Type B pancreatic cell (in vitro differentiated cells): ENCODE measurements around the gene ZRANB3. TPM values are rescaled to one million over a fixed set of nuclear protein-coding genes. Genes with fewer than 3 reads are reported as not detected.

Experiments used
- DNase-seq: peaks from one replicate; pipeline ENCODE4 v3.0.0; 2021; ENCODE audit warnings: mixed read lengths; ENCODE audit not compliant: unreplicated experiment; ENCODE audit errors: extremely low spot score
- H3K27ac Mint-ChIP-seq: 2 replicates; pipeline ENCODE4 v1.8.0; 2021; ENCODE audit warnings: mild to moderate bottlenecking, mixed read lengths
- H3K27me3 Mint-ChIP-seq: 2 replicates; pipeline ENCODE4 v1.8.0; 2021; ENCODE audit warnings: mixed read lengths
- H3K36me3 Mint-ChIP-seq: 2 replicates; pipeline ENCODE4 v1.8.0; 2021; ENCODE audit warnings: mixed read lengths
- H3K4me1 Mint-ChIP-seq: one replicate; pipeline ENCODE4 v1.8.0; 2021; ENCODE audit warnings: mixed read lengths; ENCODE audit not compliant: unreplicated experiment
- H3K4me3 Mint-ChIP-seq: 2 replicates; pipeline ENCODE4 v1.8.0; 2021; ENCODE audit warnings: mild to moderate bottlenecking, mixed read lengths
- H3K9me3 Mint-ChIP-seq: 2 replicates; pipeline ENCODE4 v1.8.0; 2021; ENCODE audit warnings: mixed read lengths
- total RNA-seq: library from RNA; stranded (reverse); gene quantifications from 2 replicates; pipeline ENCODE4 v1.2.1, GENCODE V29; 2021; ENCODE audit warnings: low replicate concordance
- TF ChIP-seq, protein P1 (sequence below): fragments of 200-600 bp; sonication (generic); conservative IDR thresholded peaks from 2 replicates; pipeline ENCODE4 v1.5.0; 2021; ENCODE audit warnings: antibody characterized with exemption, mild to moderate bottlenecking

The ZRANB3 gene
- total RNA-seq, 1 donor from 2014 or later: 15.8 TPM

DNA sequence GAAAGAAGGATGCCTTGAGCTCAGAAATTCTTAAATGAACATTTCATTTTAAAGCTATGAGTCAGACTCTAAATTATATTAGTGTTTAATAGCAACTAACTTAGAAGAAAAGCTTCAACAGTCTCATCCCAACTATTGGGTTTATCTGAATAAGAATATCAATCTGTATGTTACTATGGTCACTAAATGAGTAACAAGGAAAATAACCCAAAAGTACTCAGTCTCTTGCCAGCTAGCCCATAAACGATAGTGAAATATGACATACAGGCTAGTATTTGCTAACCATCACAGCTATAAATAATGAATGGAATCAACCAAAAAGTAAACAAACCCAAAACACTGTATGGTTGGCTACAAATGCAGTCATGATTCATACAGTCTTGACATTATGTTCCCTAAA is 304.1 kb downstream of the ZRANB3 start:
- no peak for DNase-seq
- TF ChIP-seq, protein P1, sequence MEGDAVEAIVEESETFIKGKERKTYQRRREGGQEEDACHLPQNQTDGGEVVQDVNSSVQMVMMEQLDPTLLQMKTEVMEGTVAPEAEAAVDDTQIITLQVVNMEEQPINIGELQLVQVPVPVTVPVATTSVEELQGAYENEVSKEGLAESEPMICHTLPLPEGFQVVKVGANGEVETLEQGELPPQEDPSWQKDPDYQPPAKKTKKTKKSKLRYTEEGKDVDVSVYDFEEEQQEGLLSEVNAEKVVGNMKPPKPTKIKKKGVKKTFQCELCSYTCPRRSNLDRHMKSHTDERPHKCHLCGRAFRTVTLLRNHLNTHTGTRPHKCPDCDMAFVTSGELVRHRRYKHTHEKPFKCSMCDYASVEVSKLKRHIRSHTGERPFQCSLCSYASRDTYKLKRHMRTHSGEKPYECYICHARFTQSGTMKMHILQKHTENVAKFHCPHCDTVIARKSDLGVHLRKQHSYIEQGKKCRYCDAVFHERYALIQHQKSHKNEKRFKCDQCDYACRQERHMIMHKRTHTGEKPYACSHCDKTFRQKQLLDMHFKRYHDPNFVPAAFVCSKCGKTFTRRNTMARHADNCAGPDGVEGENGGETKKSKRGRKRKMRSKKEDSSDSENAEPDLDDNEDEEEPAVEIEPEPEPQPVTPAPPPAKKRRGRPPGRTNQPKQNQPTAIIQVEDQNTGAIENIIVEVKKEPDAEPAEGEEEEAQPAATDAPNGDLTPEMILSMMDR: no peak
- Mint-ChIP-seq H3K4me3 (no peak overlapping the region), H3K36me3 (peaks cover 12% of the 10 kb centered on the region), H3K9me3 (no peaks in the 10 kb centered on the region), H3K27ac (no peak overlapping the region), H3K27me3 (no peaks in the 10 kb centered on the region), H3K4me1 (no peaks in the 10 kb centered on the region)

DNA sequence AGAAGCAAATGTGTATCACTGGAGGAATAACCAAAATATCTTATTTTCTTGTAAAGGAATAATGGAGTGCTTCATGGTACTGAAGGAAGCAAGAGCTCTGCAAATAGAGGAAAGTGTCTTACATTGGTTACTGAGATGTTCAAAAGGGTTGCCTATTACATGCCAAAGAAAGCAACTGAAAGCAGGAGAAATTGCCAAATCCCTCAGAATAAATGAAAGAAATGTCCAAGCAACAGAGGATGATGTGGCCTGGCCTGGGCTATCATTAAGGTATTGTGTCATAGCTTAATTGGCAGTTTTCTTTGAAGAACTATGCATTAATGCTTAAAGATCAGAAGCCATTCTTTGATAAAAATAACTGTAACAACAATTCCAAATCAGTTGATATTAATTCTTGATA is 305.2 kb downstream of the ZRANB3 start:
- TF ChIP-seq, protein P1: no peak
- DNase-seq: no peak
- peaks cover 12% of the 10 kb centered on the region for H3K36me3 Mint-ChIP-seq
- H3K9me3 Mint-ChIP-seq: no peaks in the 10 kb centered on the region
- H3K4me3 Mint-ChIP-seq: no peak overlapping the region
- H3K4me1 Mint-ChIP-seq: no peaks in the 10 kb centered on the region
- H3K27ac Mint-ChIP-seq: no peak overlapping the region
- H3K27me3 Mint-ChIP-seq: no peaks in the 10 kb centered on the region

DNA sequence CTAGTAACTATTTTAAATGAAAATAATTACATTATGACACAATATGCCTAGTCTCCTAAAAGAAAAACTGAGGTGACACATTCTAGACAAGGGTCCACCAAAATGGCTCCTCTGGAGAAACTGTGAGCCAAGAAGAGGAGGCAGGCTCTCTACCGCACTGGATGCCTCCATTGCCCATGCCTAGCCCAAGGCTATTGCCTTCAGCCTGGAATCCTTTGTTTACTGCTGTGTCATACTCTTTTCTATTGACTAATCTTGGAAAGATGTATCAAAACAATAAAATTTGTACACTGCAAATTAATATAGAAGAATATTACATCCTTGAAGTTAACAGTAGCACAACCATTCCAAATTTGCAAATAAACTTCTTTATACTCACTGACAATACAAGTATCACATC is 311.8 kb downstream of the ZRANB3 start:
- no peaks in the 10 kb centered on the region for H3K4me1 Mint-ChIP-seq
- H3K27ac Mint-ChIP-seq: no peak overlapping the region
- peaks cover 4% of the 10 kb centered on the region for H3K36me3 Mint-ChIP-seq
- TF ChIP-seq, protein P1: no peak
- no peak for DNase-seq
- no peak overlapping the region for H3K4me3 Mint-ChIP-seq
- no peaks in the 10 kb centered on the region for H3K27me3 Mint-ChIP-seq
- no peaks in the 10 kb centered on the region for H3K9me3 Mint-ChIP-seq

DNA sequence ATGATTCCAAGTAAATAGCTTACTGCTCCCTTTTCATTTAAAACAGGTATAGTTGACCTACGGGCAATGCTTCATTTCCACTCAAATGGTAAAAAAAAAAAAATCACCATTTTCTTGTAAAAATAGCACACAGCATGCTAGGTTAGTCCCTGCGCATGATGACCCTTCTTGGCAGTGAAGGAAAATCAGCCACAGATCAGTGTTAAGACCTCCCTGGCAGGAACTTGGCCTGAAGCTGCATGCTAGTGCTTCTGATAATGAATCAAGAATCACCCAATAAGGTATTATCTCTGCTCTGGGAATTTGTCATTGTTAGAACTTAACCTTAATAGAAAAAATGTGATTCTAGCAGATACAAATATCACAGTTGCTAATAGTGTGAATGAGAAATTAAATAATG is 312.6 kb downstream of the ZRANB3 start:
- Mint-ChIP-seq H3K4me1 (no peaks in the 10 kb centered on the region), H3K36me3 (peaks cover 4% of the 10 kb centered on the region), H3K4me3 (no peak overlapping the region), H3K27me3 (no peaks in the 10 kb centered on the region), H3K27ac (no peak overlapping the region), H3K9me3 (no peaks in the 10 kb centered on the region)
- DNase-seq: no peak
- TF ChIP-seq, protein P1: no peak

DNA sequence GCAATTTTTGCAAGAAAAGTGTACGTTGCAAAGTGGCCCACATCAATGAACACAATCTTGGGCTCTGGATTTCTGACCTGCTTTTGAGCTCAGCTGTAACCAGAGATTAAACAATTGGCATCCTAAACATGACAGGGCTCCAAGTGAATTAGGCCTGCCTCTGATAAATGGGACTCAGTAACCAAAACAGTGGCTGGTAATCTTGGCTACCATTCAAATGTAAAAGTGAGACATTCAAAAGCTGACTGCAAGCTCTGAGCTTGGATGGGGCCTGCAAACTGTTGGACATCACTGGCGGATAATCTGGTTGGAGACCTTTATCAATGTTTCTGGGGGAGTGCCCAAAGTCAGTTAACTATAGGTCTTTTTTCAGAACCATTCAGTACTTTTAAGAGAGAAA is 318.3 kb downstream of the ZRANB3 start:
- DNase-seq: no peak
- Mint-ChIP-seq H3K9me3 (no peaks in the 10 kb centered on the region), H3K4me1 (no peaks in the 10 kb centered on the region), H3K36me3 (peaks cover 4% of the 10 kb centered on the region), H3K27me3 (no peaks in the 10 kb centered on the region), H3K4me3 (no peak overlapping the region), H3K27ac (no peak overlapping the region)
- TF ChIP-seq, protein P1: no peak

DNA sequence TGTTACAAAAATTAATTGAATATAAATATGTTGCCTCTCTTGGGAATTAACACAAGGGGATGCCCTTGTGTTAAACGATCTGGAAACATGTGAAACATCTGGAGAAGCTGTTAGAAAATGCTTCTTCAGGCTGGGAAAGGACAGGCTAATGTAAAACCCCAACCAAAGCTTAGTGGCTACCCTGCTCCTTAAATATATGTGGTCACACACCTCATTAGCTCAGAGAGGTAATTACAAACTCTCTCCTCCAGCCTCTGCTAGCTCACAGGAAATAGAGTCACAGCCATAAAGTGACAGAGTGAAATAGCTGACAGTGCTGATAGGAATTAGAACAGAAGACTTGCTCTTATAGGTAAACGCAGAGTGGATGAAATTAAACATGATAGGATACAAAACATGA is 323.0 kb downstream of the ZRANB3 start:
- no peak overlapping the region for H3K4me3 Mint-ChIP-seq

More for the DNA sequence above, 323.0 kb downstream of the ZRANB3 start:
- TF ChIP-seq, protein P1: no peak
- H3K4me1 Mint-ChIP-seq: no peaks in the 10 kb centered on the region
- no peak overlapping the region for H3K27ac Mint-ChIP-seq
- H3K27me3 Mint-ChIP-seq: no peaks in the 10 kb centered on the region
- peaks cover 7% of the 10 kb centered on the region for H3K36me3 Mint-ChIP-seq
- H3K9me3 Mint-ChIP-seq: no peaks in the 10 kb centered on the region
- DNase-seq: no peak
